GM23338 (cell line): Measurements from ENCODE around the gene PREB. TPM values are rescaled to one million over a fixed set of nuclear protein-coding genes. Genes with fewer than 3 reads are reported as not detected.

ENCODE experiments used
- ATAC-seq: fragments of 200-7000 bp; cut with Tn5 transposase; 3 replicates; pipeline ENCODE4 v1.9.1; 2020
- DNase-seq: peaks from one replicate; pipeline ENCODE4 v3.0.0-alpha.2; 2015; ENCODE audit warnings: low spot score
- H2AFZ ChIP-seq: fragments of 200-600 bp; sonication (generic); 2 replicates; pipeline ENCODE4 v1.8.0; 2016; ENCODE audit warnings: antibody characterized with exemption, mild to moderate bottlenecking, moderate library complexity
- H3F3A ChIP-seq: fragments of 200-600 bp; sonication (generic); replicated peaks from 2 replicates; pipeline ENCODE4 v1.8.0; 2017; ENCODE audit warnings: antibody characterized with exemption, mixed run types, low read depth
- H3K27ac ChIP-seq: fragments of 200-600 bp; sonication (generic); 2 replicates; pipeline ENCODE4 v1.6.1; 2016; ENCODE audit warnings: low read depth
- H3K27me3 ChIP-seq: fragments of 200-600 bp; sonication (generic); 2 replicates; pipeline ENCODE4 v1.8.0; 2016; ENCODE audit warnings: mild to moderate bottlenecking, mixed run types, moderate library complexity; ENCODE audit not compliant: insufficient read depth
- H3K36me3 ChIP-seq: fragments of 200-600 bp; sonication (generic); 2 replicates; pipeline ENCODE4 v1.8.0; 2016; ENCODE audit warnings: mild to moderate bottlenecking; ENCODE audit not compliant: insufficient read depth
- H3K4me1 ChIP-seq: fragments of 200-600 bp; sonication (generic); 2 replicates; pipeline ENCODE4 v1.8.0; 2016; ENCODE audit warnings: mild to moderate bottlenecking, moderate library complexity; ENCODE audit not compliant: insufficient read depth
- H3K4me2 ChIP-seq: fragments of 200-600 bp; sonication (generic); 2 replicates; pipeline ENCODE4 v1.7.1; 2017; ENCODE audit warnings: mixed run types
- H3K4me3 ChIP-seq: fragments of 200-600 bp; sonication (generic); 2 replicates; pipeline ENCODE4 v1.6.1; 2016; ENCODE audit warnings: mixed run types
- H3K79me2 ChIP-seq: fragments of 200-600 bp; sonication (generic); replicated peaks from 2 replicates; pipeline ENCODE4 v1.8.0; 2017; ENCODE audit warnings: mild to moderate bottlenecking; ENCODE audit not compliant: insufficient read depth
- H3K9me2 ChIP-seq: fragments of 200-600 bp; sonication (generic); 2 replicates; pipeline ENCODE4 v1.8.0; 2017; ENCODE audit not compliant: insufficient read depth
- H4K20me1 ChIP-seq: fragments of 200-600 bp; sonication (generic); replicated peaks from 2 replicates; pipeline ENCODE4 v1.8.0; 2017; ENCODE audit warnings: mild to moderate bottlenecking; ENCODE audit not compliant: insufficient read depth
- H3K27ac Mint-ChIP-seq: 2 replicates; pipeline ENCODE4 v1.8.0; 2020; ENCODE audit warnings: inconsistent platforms, mild to moderate bottlenecking, moderate library complexity, mixed read lengths
- H3K27me3 Mint-ChIP-seq: 3 replicates; pipeline ENCODE4 v1.8.0; 2022; ENCODE audit warnings: low read depth, mild to moderate bottlenecking, moderate library complexity, mixed read lengths, inconsistent platforms; ENCODE audit not compliant: insufficient read depth, poor library complexity
- H3K36me3 Mint-ChIP-seq: 3 replicates; pipeline ENCODE4 v1.8.0; 2021; ENCODE audit warnings: low read depth, mild to moderate bottlenecking, inconsistent platforms, moderate library complexity, mixed read lengths
- H3K4me1 Mint-ChIP-seq: 3 replicates; pipeline ENCODE4 v1.8.0; 2020; ENCODE audit warnings: mild to moderate bottlenecking, inconsistent platforms, mixed read lengths
- H3K4me3 Mint-ChIP-seq: 3 replicates; pipeline ENCODE4 v1.8.0; 2021; ENCODE audit warnings: moderate library complexity, mild to moderate bottlenecking, inconsistent platforms, mixed read lengths
- H3K9me3 Mint-ChIP-seq: 3 replicates; pipeline ENCODE4 v1.8.0; 2020; ENCODE audit warnings: moderate library complexity, mild to moderate bottlenecking, inconsistent platforms, mixed read lengths
- CREB1 ChIP-seq: fragments of 250-450 bp; sonication (Bioruptor Pico); IDR thresholded peaks from 2 replicates; pipeline ENCODE4 v1.5.0; 2020; ENCODE audit warnings: low read depth, mild to moderate bottlenecking, moderate library complexity
- EZH2 ChIP-seq: fragments of 200-600 bp; sonication (generic); IDR thresholded peaks from one replicate; pipeline ENCODE4 v1.8.0; 2017; ENCODE audit warnings: antibody characterized with exemption, mild to moderate bottlenecking, low read depth; ENCODE audit not compliant: unreplicated experiment
- EZH2phosphoT487 ChIP-seq: fragments of 200-600 bp; sonication (generic); IDR thresholded peaks from one replicate; pipeline ENCODE4 v1.8.1; 2018; ENCODE audit warnings: antibody characterized with exemption; ENCODE audit not compliant: unreplicated experiment
- JUNB ChIP-seq: IDR thresholded peaks from one replicate; pipeline ENCODE4 v1.6.1; 2016; ENCODE audit warnings: antibody characterized with exemption; ENCODE audit not compliant: unreplicated experiment
- NANOG ChIP-seq: IDR thresholded peaks from 2 replicates; pipeline ENCODE4 v1.6.1; 2016; ENCODE audit warnings: antibody characterized with exemption, borderline replicate concordance
- POLR2AphosphoS5 ChIP-seq: IDR thresholded peaks from 2 replicates; pipeline ENCODE4 v1.6.1; 2016; ENCODE audit warnings: antibody characterized with exemption, low read depth
- ZNF331 ChIP-seq: fragments of 250-450 bp; sonication (Bioruptor Pico); IDR thresholded peaks from 2 replicates; pipeline ENCODE4 v1.5.0; 2020; ENCODE audit warnings: low read depth, mild to moderate bottlenecking, moderate library complexity
- polyA plus RNA-seq: library from polyadenylated mRNA; unstranded; fragments of >200 nt; fragmentation: Nextera tagmentation; extraction: Ambion mirVana; gene quantifications from 2 replicates; pipeline ENCODE4 v1.2.1, GENCODE V29; 2016
- total RNA-seq: library from RNA; depleted of rRNA; stranded (reverse); fragments of >200 nt; shearing (Covaris generic); gene quantifications from 2 replicates; pipeline ENCODE4 v1.2.3, GENCODE V29; 2014
- TF ChIP-seq, protein P1 (sequence below): IDR thresholded peaks from 2 replicates; pipeline ENCODE4 v1.6.1; 2016; ENCODE audit warnings: antibody characterized with exemption
- TF ChIP-seq, protein P2 (sequence below): IDR thresholded peaks from one replicate; pipeline ENCODE4 v1.6.1; 2018; ENCODE audit warnings: antibody characterized with exemption; ENCODE audit not compliant: unreplicated experiment
- TF ChIP-seq, protein P3 (sequence below), 2 experiments: fragments of 200-600 bp in 1 of 2; sonication (generic) in 1 of 2; conservative IDR thresholded peaks; 2 replicates each; pipeline versions ENCODE4 v1.5.1 to v1.6.1; 2016 to 2017; ENCODE audit warnings: antibody characterized with exemption in 2 of 2, low read depth in 2 of 2, mild to moderate bottlenecking in 2 of 2, moderate library complexity in 1 of 2

PREB gene
- total and polyA plus RNA-seq, 2 experiments from 2014 or later, result 41.2 to 79.7 TPM

DNA sequence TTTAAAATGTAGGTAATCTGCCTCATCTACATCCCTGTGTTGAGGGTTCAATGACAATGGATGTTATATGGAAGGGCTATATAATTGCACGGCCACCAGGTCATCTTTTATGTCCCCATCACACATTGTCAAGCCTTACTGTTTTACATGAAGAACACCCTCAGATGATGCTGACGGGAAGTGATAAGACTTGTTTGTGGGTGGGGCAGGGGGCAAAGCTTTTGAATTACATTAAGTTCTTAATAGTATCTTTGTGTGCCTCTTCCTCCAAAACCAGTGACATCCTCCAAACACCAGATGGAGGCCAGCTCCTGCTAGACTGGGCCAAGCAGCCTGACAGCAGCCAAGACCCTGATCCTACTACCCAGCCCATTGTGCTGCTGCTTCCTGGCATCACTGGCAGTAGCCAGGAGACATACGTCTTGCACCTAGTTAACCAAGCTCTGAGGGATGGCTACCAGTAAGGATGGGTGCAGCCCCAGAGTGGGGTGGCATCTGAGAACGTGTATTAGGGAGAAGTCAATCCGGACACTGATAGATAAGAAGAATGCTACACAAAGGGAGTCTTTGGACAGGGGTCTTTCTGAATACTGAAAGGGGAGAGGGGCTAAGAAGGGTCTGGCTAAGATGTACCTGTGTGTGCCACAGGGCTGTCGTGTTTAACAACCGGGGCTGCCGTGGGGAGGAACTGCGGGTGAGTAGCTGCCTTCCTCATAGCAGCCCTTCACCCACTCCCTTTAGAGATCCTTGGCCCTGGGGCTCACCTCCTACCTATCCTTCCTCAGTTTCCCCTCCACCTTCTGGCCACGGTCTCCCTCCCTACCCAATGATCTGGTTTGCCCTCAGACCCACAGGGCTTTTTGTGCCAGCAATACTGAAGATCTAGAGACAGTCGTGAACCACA, 5.5 kb downstream of the PREB start:
- Histone ChIP-seq H3K79me2 (peaks cover 11% of the 10 kb centered on the region), H3K36me3 (no peaks in the 10 kb centered on the region), H2AFZ (no peak overlapping the region), H3K9me2 (no peaks in the 10 kb centered on the region), H3K4me3 (no peak overlapping the region), H4K20me1 (peaks cover 10% of the 10 kb centered on the region), H3K4me2 (no peak overlapping the region), H3K4me1 (peaks cover 11% of the 10 kb centered on the region; the same call in 1 of the 2 replicates), H3K27ac (no peak overlapping the region), H3F3A (no peaks in the 10 kb centered on the region; the same call in 1 of the 2 replicates), H3K27me3 (peaks cover 6% of the 10 kb centered on the region; the same call in 1 of the 2 replicates)
- no peak for DNase-seq
- peaks cover 18% of the 10 kb centered on the region for H3K4me1 Mint-ChIP-seq
- H3K9me3 Mint-ChIP-seq, result no peaks in the 10 kb centered on the region
- H3K36me3 Mint-ChIP-seq, result peaks cover 26% of the 10 kb centered on the region; the same call in 2 of the 3 replicates
- ATAC-seq, result no peak
- no peak overlapping the region for H3K27ac Mint-ChIP-seq
- H3K4me3 Mint-ChIP-seq, result no peak overlapping the region
- peaks cover 7% of the 10 kb centered on the region for H3K27me3 Mint-ChIP-seq
- TF ChIP-seq JUNB (no peak), EZH2 (no peak), POLR2AphosphoS5 (no peak; the same call in 1 of the 2 replicates), ZNF331 (CRISPR knock-in tag) (no peak)
- TF ChIP-seq, protein P1, sequence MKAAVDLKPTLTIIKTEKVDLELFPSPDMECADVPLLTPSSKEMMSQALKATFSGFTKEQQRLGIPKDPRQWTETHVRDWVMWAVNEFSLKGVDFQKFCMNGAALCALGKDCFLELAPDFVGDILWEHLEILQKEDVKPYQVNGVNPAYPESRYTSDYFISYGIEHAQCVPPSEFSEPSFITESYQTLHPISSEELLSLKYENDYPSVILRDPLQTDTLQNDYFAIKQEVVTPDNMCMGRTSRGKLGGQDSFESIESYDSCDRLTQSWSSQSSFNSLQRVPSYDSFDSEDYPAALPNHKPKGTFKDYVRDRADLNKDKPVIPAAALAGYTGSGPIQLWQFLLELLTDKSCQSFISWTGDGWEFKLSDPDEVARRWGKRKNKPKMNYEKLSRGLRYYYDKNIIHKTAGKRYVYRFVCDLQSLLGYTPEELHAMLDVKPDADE, result no peak

DNA sequence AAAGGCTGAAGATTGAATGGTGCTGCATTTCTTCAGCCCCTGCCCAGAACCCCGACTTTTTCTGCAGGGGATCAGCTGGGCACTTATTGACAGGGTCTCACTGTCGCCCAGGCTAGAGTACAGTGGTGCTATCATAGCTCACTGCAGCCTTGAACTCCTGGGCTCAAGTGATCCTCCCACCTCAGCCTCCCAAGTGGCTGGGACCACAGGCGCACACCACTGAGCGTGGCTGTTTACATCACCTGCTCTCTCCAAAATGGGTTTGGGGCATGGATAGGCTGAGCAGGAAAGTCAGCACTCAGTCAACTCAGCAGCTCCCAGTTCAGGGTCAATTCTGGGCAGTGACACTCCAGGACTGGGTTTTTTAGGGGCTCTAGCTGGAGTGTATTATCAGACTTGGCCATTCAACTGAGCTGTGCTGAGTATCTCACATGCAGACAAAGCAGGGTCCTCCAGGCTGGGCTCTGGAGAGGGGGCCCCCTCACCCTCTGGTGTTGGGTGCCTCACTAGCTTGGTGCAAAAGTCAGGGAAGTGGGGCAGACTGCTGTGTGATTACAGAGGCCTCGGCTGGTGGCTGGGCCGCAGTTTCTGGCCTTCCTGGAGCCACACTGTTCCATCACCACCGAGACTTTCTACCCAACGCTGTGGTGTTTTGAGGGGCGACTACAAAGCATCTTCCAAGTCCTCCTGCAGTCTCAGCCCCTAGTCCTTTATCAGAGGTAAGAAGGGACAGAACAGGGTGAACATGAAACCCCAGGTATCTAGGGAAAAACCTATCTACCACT, 6.4 kb downstream of the PREB start:
- H3K4me3 Mint-ChIP-seq, result no peak overlapping the region
- ATAC-seq, result no peak
- TF ChIP-seq, protein P2, sequence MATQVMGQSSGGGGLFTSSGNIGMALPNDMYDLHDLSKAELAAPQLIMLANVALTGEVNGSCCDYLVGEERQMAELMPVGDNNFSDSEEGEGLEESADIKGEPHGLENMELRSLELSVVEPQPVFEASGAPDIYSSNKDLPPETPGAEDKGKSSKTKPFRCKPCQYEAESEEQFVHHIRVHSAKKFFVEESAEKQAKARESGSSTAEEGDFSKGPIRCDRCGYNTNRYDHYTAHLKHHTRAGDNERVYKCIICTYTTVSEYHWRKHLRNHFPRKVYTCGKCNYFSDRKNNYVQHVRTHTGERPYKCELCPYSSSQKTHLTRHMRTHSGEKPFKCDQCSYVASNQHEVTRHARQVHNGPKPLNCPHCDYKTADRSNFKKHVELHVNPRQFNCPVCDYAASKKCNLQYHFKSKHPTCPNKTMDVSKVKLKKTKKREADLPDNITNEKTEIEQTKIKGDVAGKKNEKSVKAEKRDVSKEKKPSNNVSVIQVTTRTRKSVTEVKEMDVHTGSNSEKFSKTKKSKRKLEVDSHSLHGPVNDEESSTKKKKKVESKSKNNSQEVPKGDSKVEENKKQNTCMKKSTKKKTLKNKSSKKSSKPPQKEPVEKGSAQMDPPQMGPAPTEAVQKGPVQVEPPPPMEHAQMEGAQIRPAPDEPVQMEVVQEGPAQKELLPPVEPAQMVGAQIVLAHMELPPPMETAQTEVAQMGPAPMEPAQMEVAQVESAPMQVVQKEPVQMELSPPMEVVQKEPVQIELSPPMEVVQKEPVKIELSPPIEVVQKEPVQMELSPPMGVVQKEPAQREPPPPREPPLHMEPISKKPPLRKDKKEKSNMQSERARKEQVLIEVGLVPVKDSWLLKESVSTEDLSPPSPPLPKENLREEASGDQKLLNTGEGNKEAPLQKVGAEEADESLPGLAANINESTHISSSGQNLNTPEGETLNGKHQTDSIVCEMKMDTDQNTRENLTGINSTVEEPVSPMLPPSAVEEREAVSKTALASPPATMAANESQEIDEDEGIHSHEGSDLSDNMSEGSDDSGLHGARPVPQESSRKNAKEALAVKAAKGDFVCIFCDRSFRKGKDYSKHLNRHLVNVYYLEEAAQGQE, result no peak
- TF ChIP-seq, protein P3, sequence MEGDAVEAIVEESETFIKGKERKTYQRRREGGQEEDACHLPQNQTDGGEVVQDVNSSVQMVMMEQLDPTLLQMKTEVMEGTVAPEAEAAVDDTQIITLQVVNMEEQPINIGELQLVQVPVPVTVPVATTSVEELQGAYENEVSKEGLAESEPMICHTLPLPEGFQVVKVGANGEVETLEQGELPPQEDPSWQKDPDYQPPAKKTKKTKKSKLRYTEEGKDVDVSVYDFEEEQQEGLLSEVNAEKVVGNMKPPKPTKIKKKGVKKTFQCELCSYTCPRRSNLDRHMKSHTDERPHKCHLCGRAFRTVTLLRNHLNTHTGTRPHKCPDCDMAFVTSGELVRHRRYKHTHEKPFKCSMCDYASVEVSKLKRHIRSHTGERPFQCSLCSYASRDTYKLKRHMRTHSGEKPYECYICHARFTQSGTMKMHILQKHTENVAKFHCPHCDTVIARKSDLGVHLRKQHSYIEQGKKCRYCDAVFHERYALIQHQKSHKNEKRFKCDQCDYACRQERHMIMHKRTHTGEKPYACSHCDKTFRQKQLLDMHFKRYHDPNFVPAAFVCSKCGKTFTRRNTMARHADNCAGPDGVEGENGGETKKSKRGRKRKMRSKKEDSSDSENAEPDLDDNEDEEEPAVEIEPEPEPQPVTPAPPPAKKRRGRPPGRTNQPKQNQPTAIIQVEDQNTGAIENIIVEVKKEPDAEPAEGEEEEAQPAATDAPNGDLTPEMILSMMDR (conservative IDR thresholded peaks at IDR 0.05; ENCODE audit: low read depth in 2 of 2), result no peak
- TF ChIP-seq POLR2AphosphoS5 (no peak; the same call in 1 of the 2 replicates), CREB1 (CRISPR knock-in tag) (no peak), JUNB (no peak), EZH2phosphoT487 (no peak), EZH2 (no peak), NANOG (no peak)
- TF ChIP-seq, protein P1, result no peak

More for the DNA sequence above, 6.4 kb downstream of the PREB start:
- H3K27ac Mint-ChIP-seq, result no peak overlapping the region
- H3F3A ChIP-seq, result no peaks in the 10 kb centered on the region; the same call in 1 of the 2 replicates
- no peaks in the 10 kb centered on the region for H3K36me3 ChIP-seq
- H3K4me2 ChIP-seq, result no peak overlapping the region
- peaks cover 8% of the 10 kb centered on the region; the same call in 1 of the 2 replicates for H3K4me1 ChIP-seq
- no peak for DNase-seq
- peaks cover 10% of the 10 kb centered on the region for H3K27me3 ChIP-seq
- no peak overlapping the region for H3K27ac ChIP-seq
- H4K20me1 ChIP-seq, result peaks cover 4% of the 10 kb centered on the region
- no peak overlapping the region for H2AFZ ChIP-seq
- peaks cover 12% of the 10 kb centered on the region for H3K27me3 Mint-ChIP-seq
- H3K9me2 ChIP-seq, result no peaks in the 10 kb centered on the region
- H3K4me1 Mint-ChIP-seq, result peaks cover 15% of the 10 kb centered on the region
- peaks cover 5% of the 10 kb centered on the region for H3K79me2 ChIP-seq
- peaks cover 19% of the 10 kb centered on the region; the same call in 2 of the 3 replicates for H3K36me3 Mint-ChIP-seq
- H3K9me3 Mint-ChIP-seq, result no peaks in the 10 kb centered on the region
- no peak overlapping the region for H3K4me3 ChIP-seq
